ENCODE data around the gene TPD52L1. TPM values are rescaled to one million over a fixed set of nuclear protein-coding genes. Genes with fewer than 3 reads are reported as not detected.
"Not testable (repeated sequence)": the region's sequence is repeated elsewhere in the genome, so short reads cannot be mapped to it uniquely, and the experiment has no call there.

Gene TPD52L1
- total RNA-seq, 2 experiments from 2014 or later = 0.52 to 1.1 TPM

- no peak overlapping the region for H3K4me3 Mint-ChIP-seq
- DNase-seq (no peak), ATAC-seq (no peak)
- H3K9me3 Mint-ChIP-seq = no peaks in the 10 kb centered on the region
- H3K27ac Mint-ChIP-seq = no peak overlapping the region
- no peaks in the 10 kb centered on the region for H3K36me3 Mint-ChIP-seq (ENCODE audit: low read depth)
- H3K4me1 Mint-ChIP-seq (ENCODE audit: low read depth) = no peaks in the 10 kb centered on the region
- ChIA-PET POLR2A (no interaction called here), CTCF (interaction anchor here (1.2 to 1.9 kb wide), 2 partner anchors 9 to 253 kb away, joined by 3 to 8 read pairs; no protein-coding TSS in a partner anchor)
- no peak for TF ChIP-seq CTCF (IDR thresholded peaks at IDR 0.05)
- intact Hi-C loops (cut with micrococcal nuclease) = no loop called here
- H3K27me3 Mint-ChIP-seq = peaks cover 7% of the 10 kb centered on the region
Observed at GRCh38 chr6:125123468-125124048, 30.0 kb upstream of the TPD52L1 start.

GRCh38 chr6:125124049-125124669 is 29.4 kb upstream of the TPD52L1 start:
- ChIA-PET CTCF (interaction anchor here (1.2 to 1.9 kb wide), 2 partner anchors 10 to 254 kb away, joined by 3 to 8 read pairs; no protein-coding TSS in a partner anchor), POLR2A (no interaction called here)
- TF ChIP-seq CTCF (IDR thresholded peaks at IDR 0.05) = no peak
- Mint-ChIP-seq H3K36me3 (ENCODE audit: low read depth) (no peaks in the 10 kb centered on the region), H3K9me3 (no peaks in the 10 kb centered on the region), H3K4me1 (ENCODE audit: low read depth) (no peaks in the 10 kb centered on the region), H3K27ac (no peak overlapping the region), H3K4me3 (no peak overlapping the region), H3K27me3 (peaks cover 7% of the 10 kb centered on the region)
- ATAC-seq (no peak), DNase-seq (no peak)
- intact Hi-C loops (cut with micrococcal nuclease) = no loop called here

GRCh38 chr6:125125856-125126255 is 27.7 kb upstream of the TPD52L1 start:
- H3K27me3 Mint-ChIP-seq; DNase-seq; ATAC-seq; H3K36me3 Mint-ChIP-seq (ENCODE audit: low read depth); H3K9me3 Mint-ChIP-seq; H3K4me3 Mint-ChIP-seq; intact Hi-C loops (cut with micrococcal nuclease); H3K4me1 Mint-ChIP-seq (ENCODE audit: low read depth); POLR2A ChIA-PET; H3K27ac Mint-ChIP-seq; CTCF ChIA-PET: not testable (repeated sequence)

- intact Hi-C loops (cut with micrococcal nuclease) = no loop called here
- CTCF ChIA-PET = no interaction called here
- H3K36me3 Mint-ChIP-seq (ENCODE audit: low read depth) = no peaks in the 10 kb centered on the region
- TF ChIP-seq CTCF (IDR thresholded peaks at IDR 0.05) = no peak
- no peak for DNase-seq
- no peak overlapping the region for H3K4me3 Mint-ChIP-seq
- no peak overlapping the region for H3K27ac Mint-ChIP-seq
- ATAC-seq = no peak
- POLR2A ChIA-PET = no interaction called here
- H3K4me1 Mint-ChIP-seq (ENCODE audit: low read depth) = no peaks in the 10 kb centered on the region
- H3K27me3 Mint-ChIP-seq = peaks cover 7% of the 10 kb centered on the region
- H3K9me3 Mint-ChIP-seq = no peaks in the 10 kb centered on the region
Observed at GRCh38 chr6:125129354-125129753, 24.2 kb upstream of the TPD52L1 start.

- Mint-ChIP-seq H3K36me3 (ENCODE audit: low read depth) (no peaks in the 10 kb centered on the region), H3K27me3 (peaks cover 5% of the 10 kb centered on the region), H3K9me3 (no peaks in the 10 kb centered on the region), H3K4me1 (ENCODE audit: low read depth) (no peaks in the 10 kb centered on the region), H3K4me3 (no peak overlapping the region), H3K27ac (no peak overlapping the region)
- intact Hi-C loops (cut with micrococcal nuclease) = no loop called here
- ChIA-PET CTCF (interaction anchor here (1.1 kb wide), 1 partner anchor 60 kb away, joined by 4 read pairs; no protein-coding TSS in a partner anchor), POLR2A (no interaction called here)
- DNase-seq = no peak
- TF ChIP-seq CTCF (IDR thresholded peaks at IDR 0.05) = no peak
- no peak for ATAC-seq
Observed at GRCh38 chr6:125132058-125132457, 21.5 kb upstream of the TPD52L1 start.

All from activated CD8-positive, alpha-beta T cell treated with anti-CD3 and anti-CD28 coated beads for 36 hours (primary cell).